Liver (tissue), 10 donors: Measurements from ENCODE around the gene ELL3. TPM values are rescaled to one million over a fixed set of nuclear protein-coding genes. Genes with fewer than 3 reads are reported as not detected.

Experiments used
- DNase-seq: peaks from one replicate; pipeline ENCODE4 v3.0.0-alpha.2; 2017; ENCODE audit warnings: low spot score
- H3K27ac ChIP-seq, 2 donors: one replicate each; pipeline ENCODE4 v1.7.0; 2013; ENCODE audit warnings: inconsistent platforms in 2 of 2, low read length in 2 of 2, control low read depth in 1 of 2, low read depth in 1 of 2, mild to moderate bottlenecking in 1 of 2
- H3K27me3 ChIP-seq, 4 donors: one replicate each; pipeline versions ENCODE4 v1.6.1 to v1.7.0; 2013; ENCODE audit warnings: low read length in 3 of 4, inconsistent platforms in 1 of 4, mild to moderate bottlenecking in 1 of 4, moderate library complexity in 1 of 4; ENCODE audit not compliant: control insufficient read depth in 4 of 4, insufficient read depth in 4 of 4
- H3K36me3 ChIP-seq, 4 donors: one replicate each; pipeline versions ENCODE4 v1.6.1 to v1.7.0; 2013; ENCODE audit warnings: low read length in 3 of 4, mild to moderate bottlenecking in 3 of 4, low read depth in 1 of 4, moderate library complexity in 1 of 4; ENCODE audit not compliant: control insufficient read depth in 4 of 4, insufficient read depth in 3 of 4
- H3K4me1 ChIP-seq, 4 donors: one replicate each; pipeline versions ENCODE4 v1.6.1 to v1.7.0; 2013; ENCODE audit warnings: low read length in 3 of 4, mild to moderate bottlenecking in 3 of 4, moderate library complexity in 1 of 4; ENCODE audit not compliant: control insufficient read depth in 4 of 4, insufficient read depth in 4 of 4
- H3K4me3 ChIP-seq, 3 donors: one replicate each; pipeline versions ENCODE4 v1.6.1 to v1.7.0; 2013; ENCODE audit warnings: low read length in 3 of 3, control low read depth in 1 of 3, low read depth in 1 of 3, mild to moderate bottlenecking in 1 of 3
- H3K9ac ChIP-seq, 2 donors: one replicate each; pipeline ENCODE4 v1.7.0; 2013; ENCODE audit warnings: low read length in 2 of 2, mild to moderate bottlenecking in 2 of 2, moderate library complexity in 2 of 2, control low read depth in 1 of 2, low read depth in 1 of 2
- H3K9me3 ChIP-seq, 4 donors: one replicate each; pipeline versions ENCODE4 v1.6.1 to v1.7.0; 2013; ENCODE audit warnings: low read length in 3 of 4; ENCODE audit not compliant: control insufficient read depth in 4 of 4
- ATF3 ChIP-seq: IDR thresholded peaks from 2 replicates; pipeline ENCODE4 v1.6.1; 2016; ENCODE audit warnings: antibody characterized with exemption
- CTCF ChIP-seq: fragments of 150-350 bp; IDR thresholded peaks from 2 replicates; pipeline ENCODE4 v1.5.1; 2017; ENCODE audit warnings: improper control_type of control experiment, low read depth, low read length; ENCODE audit not compliant: missing input control
- EGR1 ChIP-seq, 2 donors: IDR thresholded peaks; 2 replicates each; pipeline ENCODE4 v1.6.1; 2016 to 2018; ENCODE audit warnings: antibody characterized with exemption in 2 of 2, low read depth in 2 of 2
- FOXA1 ChIP-seq: IDR thresholded peaks from 2 replicates; pipeline ENCODE4 v1.6.1; 2016; ENCODE audit warnings: antibody characterized with exemption
- FOXA2 ChIP-seq: IDR thresholded peaks from 2 replicates; pipeline ENCODE4 v1.6.1; 2016; ENCODE audit warnings: antibody characterized with exemption
- GABPA ChIP-seq, 2 donors: IDR thresholded peaks in 1 of 2; conservative IDR thresholded peaks in 1 of 2; 2 replicates each; pipeline ENCODE4 v1.6.1; 2016; ENCODE audit warnings: antibody characterized with exemption in 2 of 2, mild to moderate bottlenecking in 1 of 2, moderate library complexity in 1 of 2
- HNF4A ChIP-seq, 2 donors: conservative IDR thresholded peaks; 2 replicates each; pipeline ENCODE4 v1.6.1; 2016; ENCODE audit warnings: antibody characterized with exemption in 2 of 2, mild to moderate bottlenecking in 2 of 2
- JUND ChIP-seq, 2 donors: IDR thresholded peaks; 2 replicates each; pipeline ENCODE4 v1.6.1; 2016; ENCODE audit warnings: antibody characterized with exemption in 2 of 2
- MAX ChIP-seq: IDR thresholded peaks from 2 replicates; pipeline ENCODE4 v1.6.1; 2016; ENCODE audit warnings: antibody characterized with exemption
- NR2F2 ChIP-seq: IDR thresholded peaks from 2 replicates; pipeline ENCODE4 v1.6.1; 2016; ENCODE audit warnings: antibody characterized with exemption
- RAD21 ChIP-seq, 2 donors: IDR thresholded peaks; 2 replicates each; pipeline ENCODE4 v1.6.1; 2016; ENCODE audit warnings: antibody characterized with exemption in 2 of 2, mild to moderate bottlenecking in 2 of 2
- REST ChIP-seq: IDR thresholded peaks from 2 replicates; pipeline ENCODE4 v1.6.1; 2016; ENCODE audit warnings: antibody characterized with exemption, mild to moderate bottlenecking
- RXRA ChIP-seq, 2 donors: IDR thresholded peaks; 2 replicates each; pipeline ENCODE4 v1.6.1; 2017 to 2018; ENCODE audit warnings: antibody characterized with exemption in 2 of 2, mild to moderate bottlenecking in 1 of 2
- SP1 ChIP-seq: IDR thresholded peaks from 2 replicates; pipeline ENCODE4 v1.6.1; 2018; ENCODE audit warnings: antibody characterized with exemption, mild to moderate bottlenecking
- TAF1 ChIP-seq: conservative IDR thresholded peaks from 2 replicates; pipeline ENCODE4 v1.6.1; 2016; ENCODE audit warnings: antibody characterized with exemption, mild to moderate bottlenecking
- YY1 ChIP-seq: IDR thresholded peaks from 2 replicates; pipeline ENCODE4 v1.6.1; 2016; ENCODE audit warnings: antibody characterized with exemption, mild to moderate bottlenecking
- ZBTB33 ChIP-seq: IDR thresholded peaks from 2 replicates; pipeline ENCODE4 v1.6.1; 2016; ENCODE audit warnings: antibody characterized with exemption
- WGBS: extraction: QIAGEN DNeasy Blood & Tissue Kit; methylation state at CpG from one replicate; pipeline ENCODE4 v1.1.7; 2013; 5-methylcytosine and 5-hydroxymethylcytosine counted together
- polyA plus RNA-seq, 2 donors: library from polyadenylated mRNA; stranded (reverse) in 1 of 2; unstranded in 1 of 2; fragments of 200-250 nt in 1 of 2; fragments of >200 nt in 1 of 2; fragmentation: Nextera tagmentation in 1 of 2; extraction: Ambion mirVana in 1 of 2; gene quantifications; one replicate each; pipeline versions ENCODE4 v1.2.1 to v1.2.3, GENCODE V29; 2013 to 2015
- small RNA-seq: library from RNA; depleted of rRNA; stranded (forward); fragments of <200 nt; gene quantifications from one replicate; pipeline ENCODE3, GENCODE V24; 2014
- total RNA-seq, 2 donors: library from RNA; depleted of rRNA; stranded (reverse); fragments of >200 nt; gene quantifications; one replicate each; pipeline ENCODE4 v1.2.3, GENCODE V29; 2014
- donor health status: healthy.
- donor health status: healthy.
- donor health status: healthy.
- donor health status: healthy.
- donor health status: healthy.

The ELL3 gene
- total and polyA plus RNA-seq, 4 donors, result 0.74 to 1.4 (median 0.90) TPM

- no peak for DNase-seq
- Histone ChIP-seq H3K27me3 (no peaks in the 10 kb centered on the region), H3K9ac (no peak overlapping the region), H3K4me1 (no peaks in the 10 kb centered on the region), H3K4me3 (no peak overlapping the region), H3K27ac (no peak overlapping the region), H3K36me3 (no peaks in the 10 kb centered on the region), H3K9me3 (no peaks in the 10 kb centered on the region)
- TF ChIP-seq ATF3 (no peak), YY1 (no peak), GABPA (IDR thresholded peaks at IDR 0.05 in 1 of 2, conservative IDR thresholded peaks at IDR 0.05 in 1 of 2) (no peak), REST (no peak), FOXA2 (no peak), CTCF (no peak), EGR1 (IDR thresholded peaks at IDR 0.05; ENCODE audit: low read depth in 2 of 2) (no peak), RAD21 (IDR thresholded peaks at IDR 0.05) (no peak), NR2F2 (no peak), RXRA (IDR thresholded peaks at IDR 0.05) (no peak), MAX (no peak), SP1 (no peak), HNF4A (conservative IDR thresholded peaks at IDR 0.05) (no peak), TAF1 (no peak), JUND (IDR thresholded peaks at IDR 0.05) (no peak), FOXA1 (no peak), ZBTB33 (no peak)
- 83% methylated on average over 4 of the region's 4 CpGs for WGBS
Observed at GRCh38 chr15:43723151-43723550, 53.6 kb downstream of the ELL3 start.

Small RNA genes within 50 kb of the gene (small RNA-seq; reads per million reads assigned to genes)
- not detected for gene MIR1282
- gene RNU6-354P, result not detected

Other genes starting within 250 kb of the ELL3 start
- gene PPIP5K1, start 186.8 kb downstream of the ELL3 start, total RNA-seq, result 10 to 100 TPM; 11.9 to 18.2 TPM
- gene PPIP5K1, start 186.8 kb downstream of the ELL3 start, polyA plus RNA-seq, result 1 to 10 TPM; 2.5 to 5.4 TPM
- gene CKMT1B, start 182.9 kb downstream of the ELL3 start, total RNA-seq, result under 1 TPM in 1 of 2 donors, not detected in 1; 0.37 TPM
- under 1 TPM in 1 of 2 donors, not detected in 1; 0.03 TPM for gene CKMT1B, start 182.9 kb downstream of the ELL3 start, polyA plus RNA-seq
- under 1 TPM in 1 of 2 donors, not detected in 1; 0.25 TPM for gene STRC, start 158.2 kb downstream of the ELL3 start, total RNA-seq
- under 1 TPM; 0.02 to 0.29 TPM for gene STRC, start 158.2 kb downstream of the ELL3 start, polyA plus RNA-seq
- 1 to 10 TPM in 1 of 2 donors, under 1 TPM in 1; 0.33 to 3.4 TPM for gene CATSPER2, start 128.1 kb downstream of the ELL3 start, total RNA-seq
- under 1 TPM; 0.16 to 0.74 TPM for gene CATSPER2, start 128.1 kb downstream of the ELL3 start, polyA plus RNA-seq
- under 1 TPM in 1 of 2 donors, not detected in 1; 0.65 TPM for gene CKMT1A, start 83.1 kb downstream of the ELL3 start, total RNA-seq
- not detected for gene CKMT1A, start 83.1 kb downstream of the ELL3 start, polyA plus RNA-seq
- gene PDIA3, start 30.5 kb downstream of the ELL3 start, total RNA-seq, result 100 to 1,000 TPM; 109 to 272 TPM
- gene PDIA3, start 30.5 kb downstream of the ELL3 start, polyA plus RNA-seq, result 100 to 1,000 TPM; 159 to 328 TPM
- gene SERF2, start 15.4 kb upstream of the ELL3 start, total RNA-seq, result 100 to 1,000 TPM; 195 to 480 TPM
- 1,000 to 10,000 TPM; 1,197 to 1,329 TPM for gene SERF2, start 15.4 kb upstream of the ELL3 start, polyA plus RNA-seq
- gene SERINC4, start 23.3 kb upstream of the ELL3 start, total RNA-seq, result not detected
- gene SERINC4, start 23.3 kb upstream of the ELL3 start, polyA plus RNA-seq, result under 1 TPM in 1 of 2 donors, not detected in 1; 0.06 TPM
- 1 to 10 TPM; 4.8 to 7.9 TPM for gene HYPK, start 23.6 kb upstream of the ELL3 start, total RNA-seq
- 10 to 100 TPM in 1 of 2 donors, 1 to 10 TPM in 1; 6.8 to 18.7 TPM for gene HYPK, start 23.6 kb upstream of the ELL3 start, polyA plus RNA-seq
- gene MFAP1, start 47.7 kb upstream of the ELL3 start, total RNA-seq, result 1 to 10 TPM; 8.1 to 8.3 TPM
- 1 to 10 TPM; 7.9 to 8.1 TPM for gene MFAP1, start 47.7 kb upstream of the ELL3 start, polyA plus RNA-seq
- 10 to 100 TPM in 1 of 2 donors, under 1 TPM in 1; 0.84 to 17.4 TPM for gene WDR76, start 50.0 kb upstream of the ELL3 start, total RNA-seq
- gene WDR76, start 50.0 kb upstream of the ELL3 start, polyA plus RNA-seq, result under 1 TPM; 0.44 to 0.78 TPM